Muscle layer of colon (tissue), 2 donors: Measurements from ENCODE around the gene KBTBD8.
A peak's percentile ranks its signal among the peaks of the same experiment; 100 is the strongest.

Source experiments
- H3K27ac ChIP-seq: one replicate; pipeline ENCODE4 v1.7.0; 2013; ENCODE audit warnings: low read depth, mild to moderate bottlenecking, low read length, moderate library complexity
- H3K27me3 ChIP-seq, 2 donors: one replicate each; pipeline ENCODE4 v1.7.0; 2013; ENCODE audit warnings: low read length in 2 of 2, mild to moderate bottlenecking in 2 of 2; ENCODE audit not compliant: insufficient read depth in 2 of 2, control insufficient read depth in 1 of 2
- H3K36me3 ChIP-seq: one replicate; pipeline ENCODE4 v1.7.0; 2013; ENCODE audit warnings: mild to moderate bottlenecking, low read length; ENCODE audit not compliant: insufficient read depth
- H3K4me1 ChIP-seq: one replicate; pipeline ENCODE4 v1.7.0; 2013; ENCODE audit warnings: mild to moderate bottlenecking, low read length; ENCODE audit not compliant: insufficient read depth
- H3K4me3 ChIP-seq, 2 donors: one replicate each; pipeline ENCODE4 v1.7.0; 2013; ENCODE audit warnings: low read length in 2 of 2, low read depth in 1 of 2, mild to moderate bottlenecking in 1 of 2, moderate library complexity in 1 of 2
- H3K9ac ChIP-seq: one replicate; pipeline ENCODE4 v1.7.0; 2013; ENCODE audit warnings: low read length
- H3K9me3 ChIP-seq: one replicate; pipeline ENCODE4 v1.7.0; 2013; ENCODE audit warnings: mild to moderate bottlenecking, low read length
- donor health status: abdominal sarcoma.
- donor health status: Adenocarcinoma of cecum.

KBTBD8 gene

DNA sequence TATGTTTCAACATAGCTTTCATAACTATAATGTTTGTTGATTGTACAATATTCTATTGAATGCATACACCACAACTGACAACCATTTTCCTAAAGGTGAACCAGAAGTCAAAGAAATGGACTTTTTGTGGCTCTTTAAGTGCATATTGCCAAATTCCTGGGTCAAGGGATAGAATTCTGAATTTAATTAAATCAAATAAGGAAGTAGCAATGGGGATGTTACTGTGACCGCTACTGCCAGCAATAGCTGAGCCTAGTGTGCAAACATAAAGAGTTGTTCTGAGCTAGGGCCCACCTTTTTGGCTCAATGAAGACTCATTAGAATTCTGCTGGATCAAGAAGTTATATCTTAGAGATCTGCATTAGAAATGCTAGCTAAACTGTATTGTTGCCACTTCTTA lies 17.3 kb upstream of the KBTBD8 start:
- Histone ChIP-seq H3K4me3 (no peak overlapping the region), H3K27ac (no peak overlapping the region), H3K9me3 (no peaks in the 10 kb centered on the region), H3K9ac (no peak overlapping the region), H3K27me3 (no peaks in the 10 kb centered on the region), H3K36me3 (no peaks in the 10 kb centered on the region), H3K4me1 (peaks cover 10% of the 10 kb centered on the region)

GRCh38 chr3:66983101-66983500 lies 15.0 kb upstream of the KBTBD8 start:
- H3K4me3 ChIP-seq: no peak overlapping the region
- no peaks in the 10 kb centered on the region for H3K27me3 ChIP-seq
- H3K9me3 ChIP-seq: no peaks in the 10 kb centered on the region
- H3K27ac ChIP-seq: no peak overlapping the region
- H3K4me1 ChIP-seq: peaks cover 10% of the 10 kb centered on the region
- H3K9ac ChIP-seq: no peak overlapping the region
- no peaks in the 10 kb centered on the region for H3K36me3 ChIP-seq

- no peak overlapping the region for H3K27ac ChIP-seq
- no peaks in the 10 kb centered on the region for H3K36me3 ChIP-seq
- no peaks in the 10 kb centered on the region for H3K4me1 ChIP-seq
- H3K27me3 ChIP-seq: no peaks in the 10 kb centered on the region
- no peaks in the 10 kb centered on the region for H3K9me3 ChIP-seq
- H3K4me3 ChIP-seq: no peak overlapping the region
- no peak overlapping the region for H3K9ac ChIP-seq
Measured at GRCh38 chr3:66985336-66985920, 12.7 kb upstream of the KBTBD8 start.

DNA sequence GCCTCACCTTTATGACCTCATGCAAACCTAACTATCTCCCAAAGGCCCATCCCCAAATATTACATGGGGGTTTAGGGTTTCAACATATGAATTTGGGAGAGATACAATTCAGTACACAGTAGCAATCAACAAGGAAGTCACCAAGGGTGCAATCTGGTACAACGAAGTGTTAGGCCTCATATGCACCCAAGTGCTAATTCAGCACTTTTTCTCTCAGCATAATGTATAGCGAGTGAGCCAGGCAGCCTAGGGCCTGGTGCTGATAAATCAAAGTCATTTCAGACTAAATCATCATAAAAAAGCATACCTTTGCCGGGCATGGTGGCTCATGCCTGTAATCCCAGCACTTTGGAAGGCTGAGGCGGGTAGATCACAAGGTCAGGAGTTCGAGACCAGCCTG lies 11.7 kb upstream of the KBTBD8 start:
- H3K27ac ChIP-seq: no peak overlapping the region
- no peaks in the 10 kb centered on the region for H3K27me3 ChIP-seq
- no peaks in the 10 kb centered on the region for H3K4me1 ChIP-seq
- H3K4me3 ChIP-seq: no peak overlapping the region
- H3K9ac ChIP-seq: no peak overlapping the region
- no peaks in the 10 kb centered on the region for H3K36me3 ChIP-seq
- H3K9me3 ChIP-seq: no peaks in the 10 kb centered on the region

DNA sequence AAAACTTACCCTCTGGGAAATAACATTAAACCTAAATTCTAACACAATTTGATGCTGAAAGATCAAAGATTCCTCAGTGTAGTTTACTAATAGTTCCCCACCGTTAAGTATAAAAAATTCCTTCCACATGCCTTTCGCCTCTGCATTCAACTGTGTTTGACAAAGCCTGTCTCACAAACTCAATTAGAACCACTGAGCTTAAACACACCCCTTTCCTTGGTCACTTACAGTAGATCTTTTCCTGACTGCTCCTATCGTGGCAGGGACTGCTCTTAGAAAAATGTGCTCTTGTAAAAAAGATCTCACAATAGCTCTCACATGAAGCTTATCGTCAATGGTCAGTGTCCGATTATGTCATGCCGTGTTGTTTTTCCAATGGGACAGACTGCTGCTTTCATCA lies 8.9 kb upstream of the KBTBD8 start:
- Histone ChIP-seq H3K4me1 (no peaks in the 10 kb centered on the region), H3K9me3 (no peaks in the 10 kb centered on the region), H3K36me3 (no peaks in the 10 kb centered on the region), H3K4me3 (no peak overlapping the region), H3K27me3 (no peaks in the 10 kb centered on the region), H3K9ac (no peak overlapping the region), H3K27ac (no peak overlapping the region)

- Histone ChIP-seq H3K9me3 (no peaks in the 10 kb centered on the region), H3K27me3 (no peaks in the 10 kb centered on the region), H3K36me3 (no peaks in the 10 kb centered on the region), H3K9ac (no peak overlapping the region), H3K27ac (no peak overlapping the region), H3K4me3 (no peak overlapping the region), H3K4me1 (no peaks in the 10 kb centered on the region)
Measured at GRCh38 chr3:66989860-66990696, 8.0 kb upstream of the KBTBD8 start.

GRCh38 chr3:66991459-66991858 lies 6.6 kb upstream of the KBTBD8 start:
- Histone ChIP-seq H3K27me3 (no peaks in the 10 kb centered on the region), H3K27ac (no peak overlapping the region), H3K4me3 (no peak overlapping the region), H3K9ac (no peak overlapping the region), H3K4me1 (no peaks in the 10 kb centered on the region), H3K36me3 (no peaks in the 10 kb centered on the region), H3K9me3 (no peaks in the 10 kb centered on the region)

GRCh38 chr3:66993082-66993481 lies 5.0 kb upstream of the KBTBD8 start:
- Histone ChIP-seq H3K4me1 (peaks cover 5% of the 10 kb centered on the region), H3K27me3 (no peaks in the 10 kb centered on the region), H3K4me3 (no peak overlapping the region), H3K27ac (no peak overlapping the region), H3K9ac (no peak overlapping the region), H3K9me3 (no peaks in the 10 kb centered on the region), H3K36me3 (no peaks in the 10 kb centered on the region)

DNA sequence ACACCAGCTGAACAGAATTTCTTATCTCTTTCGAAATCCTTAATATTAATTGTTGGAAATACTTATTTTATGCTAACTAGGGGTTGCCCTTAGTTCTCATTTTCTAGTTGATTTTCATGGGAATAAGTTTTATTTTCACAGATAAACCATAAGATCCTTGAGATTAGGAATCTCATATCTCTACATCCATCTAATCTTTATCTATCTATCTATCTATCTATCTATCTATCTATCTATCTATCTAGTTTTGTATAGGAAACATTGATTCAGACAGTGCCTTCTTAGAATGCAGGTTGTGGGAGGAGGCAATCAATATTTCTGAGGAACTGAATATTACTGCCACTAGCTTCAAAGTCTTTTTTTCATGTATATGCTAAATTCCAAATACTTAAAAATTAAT lies 3.5 kb upstream of the KBTBD8 start:
- Histone ChIP-seq H3K27ac (no peak overlapping the region), H3K9me3 (no peaks in the 10 kb centered on the region), H3K4me1 (peaks cover 5% of the 10 kb centered on the region), H3K27me3 (no peaks in the 10 kb centered on the region), H3K4me3 (no peak overlapping the region), H3K36me3 (no peaks in the 10 kb centered on the region), H3K9ac (no peak overlapping the region)

- Histone ChIP-seq H3K4me3 (no peak overlapping the region), H3K36me3 (no peaks in the 10 kb centered on the region), H3K9ac (no peak overlapping the region), H3K27ac (no peak overlapping the region), H3K4me1 (peaks cover 5% of the 10 kb centered on the region), H3K9me3 (no peaks in the 10 kb centered on the region), H3K27me3 (no peaks in the 10 kb centered on the region)
Measured at GRCh38 chr3:66996696-66997095, 1.4 kb upstream of the KBTBD8 start.

DNA sequence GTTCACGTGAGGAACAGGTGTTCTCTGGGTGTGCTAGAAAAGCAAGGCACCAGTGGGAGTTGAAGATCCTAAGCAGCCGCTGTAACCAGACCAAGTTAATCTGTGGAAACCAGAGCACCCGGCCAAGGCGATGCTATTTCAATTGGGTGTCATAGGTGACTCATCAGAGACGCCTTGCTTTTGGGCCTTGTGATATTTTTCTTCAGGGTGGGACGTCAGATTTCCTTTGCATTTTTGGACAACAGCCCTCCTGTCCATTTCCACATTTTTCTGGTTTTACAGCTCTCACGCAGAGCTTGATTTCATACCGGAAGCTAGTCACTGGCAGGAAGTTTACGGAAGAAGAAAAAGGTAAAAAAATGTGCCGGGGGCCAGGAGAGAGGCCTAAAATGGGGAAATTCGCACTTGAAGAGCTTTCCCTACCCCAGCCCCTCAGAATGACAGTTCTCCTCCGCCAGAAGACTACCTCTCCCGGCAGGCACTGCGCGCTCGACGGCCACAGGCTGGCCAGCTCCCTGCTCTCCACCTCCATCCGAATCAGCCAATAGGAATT lies 471 bp upstream of the KBTBD8 start:
- peaks cover 5% of the 10 kb centered on the region for H3K4me1 ChIP-seq
- H3K36me3 ChIP-seq: no peaks in the 10 kb centered on the region
- no peak overlapping the region for H3K9ac ChIP-seq
- H3K4me3 ChIP-seq: peak overlapping the region; percentile 77 to 96
- H3K27ac ChIP-seq: no peak overlapping the region
- H3K27me3 ChIP-seq: no peaks in the 10 kb centered on the region
- no peaks in the 10 kb centered on the region for H3K9me3 ChIP-seq

GRCh38 chr3:66998904-66999235 lies 763 bp downstream of the KBTBD8 start:
- H3K27ac ChIP-seq: peak overlapping the region; percentile 79

More at GRCh38 chr3:66998904-66999235, 763 bp downstream of the KBTBD8 start:
- no peaks in the 10 kb centered on the region for H3K27me3 ChIP-seq
- H3K9ac ChIP-seq: peak overlapping the region; percentile 42
- H3K4me1 ChIP-seq: peaks cover 5% of the 10 kb centered on the region
- H3K36me3 ChIP-seq: peaks cover 7% of the 10 kb centered on the region
- H3K4me3 ChIP-seq: peak overlapping the region; percentile 77 to 96
- no peaks in the 10 kb centered on the region for H3K9me3 ChIP-seq
